ENCODE data around the gene CAMSAP2. TPM values are rescaled to one million over a fixed set of nuclear protein-coding genes. Genes with fewer than 3 reads are reported as not detected.

CAMSAP2 gene
- total RNA-seq, 1 donor from 2014 or later = 49.4 TPM

DNA sequence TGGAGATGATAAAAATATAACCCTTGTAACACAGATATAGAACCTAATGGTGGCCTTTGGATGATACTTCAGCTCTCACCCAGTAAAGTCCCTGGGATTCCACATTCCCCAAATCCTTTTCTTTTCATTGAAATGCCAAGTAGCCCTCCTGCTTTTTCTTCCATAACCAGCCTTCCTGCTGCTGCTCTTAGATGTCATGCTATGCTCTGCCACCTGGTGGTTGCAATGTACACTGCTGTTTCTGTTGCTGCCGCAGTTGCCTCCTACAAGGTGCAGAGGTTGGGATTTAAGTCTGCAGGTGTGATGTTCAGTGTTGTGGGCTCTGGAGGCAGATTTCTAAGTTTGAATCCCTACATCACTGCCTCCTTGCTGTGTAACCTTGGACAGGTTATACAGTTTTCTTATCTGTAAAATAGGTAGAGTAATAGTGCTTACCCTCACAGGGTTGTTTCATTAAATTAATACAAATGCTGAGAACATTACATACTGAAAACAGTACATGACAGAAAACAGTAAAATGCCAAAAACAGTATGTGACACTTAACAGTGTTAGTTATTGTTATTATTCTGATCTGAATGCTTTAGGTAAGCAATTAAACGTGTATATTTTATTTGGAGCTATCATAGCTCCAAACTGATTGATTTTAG is 64.3 kb downstream of the CAMSAP2 start:
- no peak overlapping the region for H3K4me3 ChIP-seq (ENCODE audit: insufficient read depth, low read depth, low read length)
- H3K27me3 ChIP-seq (ENCODE audit: insufficient read depth, low read length) = no peaks in the 10 kb centered on the region
- Mint-ChIP-seq H3K36me3 (ENCODE audit: low read depth, unreplicated experiment) (no peaks in the 10 kb centered on the region), H3K27ac (ENCODE audit: unreplicated experiment) (no peak overlapping the region), H3K27me3 (ENCODE audit: low read depth, unreplicated experiment) (no peaks in the 10 kb centered on the region), H3K4me1 (ENCODE audit: low read depth, unreplicated experiment) (peaks cover 5% of the 10 kb centered on the region), H3K9me3 (ENCODE audit: unreplicated experiment) (peaks cover 2% of the 10 kb centered on the region), H3K4me3 (ENCODE audit: unreplicated experiment) (no peak overlapping the region)
- DNase-seq (ENCODE audit: low read depth) (peak; percentile 61), FAIRE-seq (peak; percentile 67)
- H3K9me3 ChIP-seq (ENCODE audit: insufficient read depth, low read depth, low read length) = no peaks in the 10 kb centered on the region
- H4K20me1 ChIP-seq (ENCODE audit: insufficient read depth, low read length) = peaks cover 51% of the 10 kb centered on the region
- H3K4me2 ChIP-seq (ENCODE audit: low read length) = no peak overlapping the region
- H3K9ac ChIP-seq (ENCODE audit: low read length) = no peak overlapping the region
- H3K27ac ChIP-seq (ENCODE audit: low read depth, low read length) = no peak overlapping the region
- TF ChIP-seq EZH2 (IDR thresholded peaks at IDR 0.05; ENCODE audit: insufficient read depth, low read length) = no peak
- TF ChIP-seq, protein P1, sequence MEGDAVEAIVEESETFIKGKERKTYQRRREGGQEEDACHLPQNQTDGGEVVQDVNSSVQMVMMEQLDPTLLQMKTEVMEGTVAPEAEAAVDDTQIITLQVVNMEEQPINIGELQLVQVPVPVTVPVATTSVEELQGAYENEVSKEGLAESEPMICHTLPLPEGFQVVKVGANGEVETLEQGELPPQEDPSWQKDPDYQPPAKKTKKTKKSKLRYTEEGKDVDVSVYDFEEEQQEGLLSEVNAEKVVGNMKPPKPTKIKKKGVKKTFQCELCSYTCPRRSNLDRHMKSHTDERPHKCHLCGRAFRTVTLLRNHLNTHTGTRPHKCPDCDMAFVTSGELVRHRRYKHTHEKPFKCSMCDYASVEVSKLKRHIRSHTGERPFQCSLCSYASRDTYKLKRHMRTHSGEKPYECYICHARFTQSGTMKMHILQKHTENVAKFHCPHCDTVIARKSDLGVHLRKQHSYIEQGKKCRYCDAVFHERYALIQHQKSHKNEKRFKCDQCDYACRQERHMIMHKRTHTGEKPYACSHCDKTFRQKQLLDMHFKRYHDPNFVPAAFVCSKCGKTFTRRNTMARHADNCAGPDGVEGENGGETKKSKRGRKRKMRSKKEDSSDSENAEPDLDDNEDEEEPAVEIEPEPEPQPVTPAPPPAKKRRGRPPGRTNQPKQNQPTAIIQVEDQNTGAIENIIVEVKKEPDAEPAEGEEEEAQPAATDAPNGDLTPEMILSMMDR (IDR thresholded peaks at IDR 0.05; ENCODE audit: insufficient read depth, low read depth, low read length) = peak; percentile 94
- no peak overlapping the region for H2AFZ ChIP-seq (ENCODE audit: low read depth, low read length)
- H3K36me3 ChIP-seq (ENCODE audit: insufficient read depth, low read length) = peaks cover 1% of the 10 kb centered on the region
- no peaks in the 10 kb centered on the region for H3K4me1 ChIP-seq (ENCODE audit: insufficient read depth, low read length)
- peaks cover 79% of the 10 kb centered on the region for H3K79me2 ChIP-seq (ENCODE audit: insufficient read depth, low read length)

DNA sequence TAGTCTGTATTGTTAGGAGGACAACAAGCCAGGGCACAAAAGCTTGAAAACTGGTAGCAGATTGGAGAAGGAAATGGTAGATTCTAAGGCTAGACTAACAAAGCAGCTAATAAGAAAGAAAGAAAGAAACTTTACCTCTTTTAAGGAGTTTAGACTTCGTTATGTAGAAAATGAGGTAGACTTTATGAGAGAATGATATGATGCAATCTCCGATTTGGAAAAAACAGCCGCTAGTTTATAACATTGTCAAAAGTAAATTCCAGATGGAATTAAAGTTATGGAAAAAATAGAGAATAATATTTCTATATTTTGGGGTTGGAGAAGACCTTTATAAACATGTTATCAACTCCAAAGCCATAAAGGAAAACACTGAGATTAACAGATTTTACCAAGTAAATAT is 67.0 kb downstream of the CAMSAP2 start:
- Mint-ChIP-seq H3K4me1 (ENCODE audit: low read depth, unreplicated experiment) (peaks cover 5% of the 10 kb centered on the region), H3K27ac (ENCODE audit: unreplicated experiment) (no peak overlapping the region), H3K4me3 (ENCODE audit: unreplicated experiment) (no peak overlapping the region), H3K27me3 (ENCODE audit: low read depth, unreplicated experiment) (no peaks in the 10 kb centered on the region), H3K9me3 (ENCODE audit: unreplicated experiment) (no peaks in the 10 kb centered on the region), H3K36me3 (ENCODE audit: low read depth, unreplicated experiment) (peaks cover 6% of the 10 kb centered on the region)
- no peak for DNase-seq (ENCODE audit: low read depth)
- Histone ChIP-seq H3K4me1 (ENCODE audit: insufficient read depth, low read length) (no peaks in the 10 kb centered on the region), H3K9ac (ENCODE audit: low read length) (no peak overlapping the region), H2AFZ (ENCODE audit: low read depth, low read length) (no peak overlapping the region), H3K4me3 (ENCODE audit: insufficient read depth, low read depth, low read length) (no peak overlapping the region), H3K27me3 (ENCODE audit: insufficient read depth, low read length) (no peaks in the 10 kb centered on the region), H3K79me2 (ENCODE audit: insufficient read depth, low read length) (peaks cover 71% of the 10 kb centered on the region), H3K9me3 (ENCODE audit: insufficient read depth, low read depth, low read length) (no peaks in the 10 kb centered on the region), H3K27ac (ENCODE audit: low read depth, low read length) (no peak overlapping the region), H3K36me3 (ENCODE audit: insufficient read depth, low read length) (peaks cover 10% of the 10 kb centered on the region), H3K4me2 (ENCODE audit: low read length) (no peak overlapping the region), H4K20me1 (ENCODE audit: insufficient read depth, low read length) (peaks cover 41% of the 10 kb centered on the region)
- no peak for FAIRE-seq
- TF ChIP-seq EZH2 (IDR thresholded peaks at IDR 0.05; ENCODE audit: insufficient read depth, low read length) = no peak
- TF ChIP-seq, protein P1 (IDR thresholded peaks at IDR 0.05; ENCODE audit: insufficient read depth, low read depth, low read length) = no peak

DNA sequence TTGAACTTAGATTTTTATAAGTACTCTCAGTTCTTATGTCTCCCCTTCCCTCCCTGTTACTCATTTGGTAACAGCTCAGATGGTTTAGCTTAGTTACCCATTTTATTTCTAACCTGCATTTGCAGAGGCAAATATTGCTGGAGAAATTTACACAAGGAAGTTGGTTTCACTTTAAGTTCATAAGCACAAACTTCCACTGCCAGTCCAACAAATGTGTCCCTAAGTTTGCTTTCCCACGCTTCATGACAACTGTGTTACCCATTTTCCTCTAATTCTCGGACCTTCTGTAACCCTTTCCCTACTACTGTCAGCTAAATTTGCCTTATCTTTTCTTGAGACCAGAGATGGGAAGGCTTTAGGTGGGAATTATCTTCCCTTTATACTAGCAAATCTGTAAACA is 70.2 kb downstream of the CAMSAP2 start:
- no peak for DNase-seq (ENCODE audit: low read depth)
- H3K27ac Mint-ChIP-seq (ENCODE audit: unreplicated experiment) = no peak overlapping the region
- H3K4me3 ChIP-seq (ENCODE audit: insufficient read depth, low read depth, low read length) = no peak overlapping the region
- no peak overlapping the region for H3K27ac ChIP-seq (ENCODE audit: low read depth, low read length)
- H3K9me3 Mint-ChIP-seq (ENCODE audit: unreplicated experiment) = no peaks in the 10 kb centered on the region
- H3K9me3 ChIP-seq (ENCODE audit: insufficient read depth, low read depth, low read length) = no peaks in the 10 kb centered on the region
- H3K27me3 Mint-ChIP-seq (ENCODE audit: low read depth, unreplicated experiment) = no peaks in the 10 kb centered on the region
- peaks cover 11% of the 10 kb centered on the region for H3K36me3 Mint-ChIP-seq (ENCODE audit: low read depth, unreplicated experiment)
- no peaks in the 10 kb centered on the region for H3K27me3 ChIP-seq (ENCODE audit: insufficient read depth, low read length)
- H3K4me1 ChIP-seq (ENCODE audit: insufficient read depth, low read length) = no peaks in the 10 kb centered on the region
- peaks cover 15% of the 10 kb centered on the region for H3K36me3 ChIP-seq (ENCODE audit: insufficient read depth, low read length)
- peaks cover 38% of the 10 kb centered on the region for H4K20me1 ChIP-seq (ENCODE audit: insufficient read depth, low read length)
- peaks cover 48% of the 10 kb centered on the region for H3K79me2 ChIP-seq (ENCODE audit: insufficient read depth, low read length)
- no peak for FAIRE-seq
- no peak overlapping the region for H3K9ac ChIP-seq (ENCODE audit: low read length)
- peaks cover 8% of the 10 kb centered on the region for H3K4me1 Mint-ChIP-seq (ENCODE audit: low read depth, unreplicated experiment)
- no peak for TF ChIP-seq EZH2 (IDR thresholded peaks at IDR 0.05; ENCODE audit: insufficient read depth, low read length)
- TF ChIP-seq, protein P1 (IDR thresholded peaks at IDR 0.05; ENCODE audit: insufficient read depth, low read depth, low read length) = no peak
- no peak overlapping the region for H3K4me2 ChIP-seq (ENCODE audit: low read length)
- no peak overlapping the region for H2AFZ ChIP-seq (ENCODE audit: low read depth, low read length)
- no peak overlapping the region for H3K4me3 Mint-ChIP-seq (ENCODE audit: unreplicated experiment)
